HG03097 (cell line): ENCODE data around the gene CNGA1.
"Not testable (repeated sequence)": the region's sequence is repeated elsewhere in the genome, so short reads cannot be mapped to it uniquely, and the experiment has no call there.

ENCODE experiments used
- ATAC-seq: cut with Tn5 transposase; IDR thresholded peaks from one replicate; pipeline ENCODE4 v1.9.1; 2021; ENCODE audit not compliant: unreplicated experiment, low FRiP score

CNGA1 gene

DNA sequence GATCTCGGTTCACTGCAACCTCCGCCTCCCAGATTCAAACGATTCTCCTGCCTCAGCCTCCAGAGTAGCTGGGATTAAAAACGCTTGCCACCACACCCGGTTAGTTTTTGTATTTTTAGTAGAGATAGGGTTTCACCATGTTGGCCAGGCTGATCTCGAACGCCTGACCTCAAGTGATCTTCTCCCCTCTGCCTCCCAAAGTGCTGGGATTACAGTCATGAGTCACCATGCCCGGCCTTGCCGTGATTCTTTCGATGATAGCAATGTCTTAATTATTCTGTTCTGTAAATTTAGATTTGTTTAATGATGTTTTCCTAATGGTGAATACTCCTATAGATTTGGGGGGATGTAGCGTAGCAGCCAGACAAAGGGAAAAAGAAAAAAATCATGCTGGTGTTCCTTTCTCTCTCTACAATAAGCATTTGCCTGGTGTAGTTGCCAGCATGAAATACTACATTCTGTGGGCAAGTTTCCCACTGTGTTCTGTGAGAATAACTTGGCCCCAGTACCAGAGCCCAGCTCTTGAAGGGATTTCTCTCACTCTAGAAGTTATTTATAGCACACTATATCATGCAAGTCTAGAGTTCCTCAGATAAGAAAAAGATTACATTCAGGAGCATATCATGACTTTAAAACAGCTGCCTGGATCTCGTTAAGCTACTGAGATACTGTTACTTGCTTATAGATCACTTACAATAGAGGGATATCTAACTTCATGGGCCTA lies 15.5 kb upstream of the CNGA1 start:
- no peak for ATAC-seq

DNA sequence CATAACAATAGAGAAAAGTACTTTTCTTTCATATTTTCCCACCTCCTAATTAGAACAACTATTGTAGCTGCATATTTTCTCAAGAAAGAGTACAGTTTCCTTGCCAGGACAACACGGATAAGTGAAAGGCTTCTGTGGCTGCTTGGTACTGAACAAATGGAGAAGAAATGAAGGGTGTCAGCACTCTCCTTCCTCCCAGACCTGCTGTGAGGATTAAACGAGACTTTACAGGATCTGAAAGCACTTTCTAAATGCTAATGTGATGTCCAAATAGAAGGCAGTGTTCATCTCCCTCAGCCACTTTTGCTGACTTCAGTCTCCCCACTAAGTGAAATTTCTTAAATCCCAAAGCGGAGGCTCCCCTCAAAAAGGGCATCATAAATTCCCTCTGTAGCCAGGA lies 14.0 kb upstream of the CNGA1 start:
- no peak for ATAC-seq

- ATAC-seq, result no peak
These were observed 12.2 kb upstream of the CNGA1 start for GRCh38 chr4:48028696-48029095.

DNA sequence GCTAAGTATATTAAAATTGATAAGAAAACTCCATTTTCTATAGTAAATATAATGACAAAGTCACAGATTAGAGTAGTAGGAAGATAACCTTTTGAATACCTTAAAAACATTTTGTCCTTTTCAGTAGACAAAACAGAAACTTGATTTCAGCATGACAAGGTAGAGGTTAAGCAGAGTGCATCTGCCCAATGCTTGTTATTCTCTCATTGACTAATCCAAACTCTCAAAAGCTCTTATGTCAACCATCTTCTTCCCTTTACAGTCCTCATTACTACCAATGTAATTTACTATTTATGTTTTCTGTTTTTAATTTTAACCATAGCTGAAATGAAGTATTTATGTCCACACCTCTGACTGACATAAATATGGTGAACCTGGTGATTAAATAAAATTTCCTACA lies 11.2 kb upstream of the CNGA1 start:
- ATAC-seq, result peak; percentile 51

GRCh38 chr4:48025005-48025404 lies 8.5 kb upstream of the CNGA1 start:
- no peak for ATAC-seq

- no peak for ATAC-seq
These were observed 8.0 kb upstream of the CNGA1 start for GRCh38 chr4:48024522-48024921.

DNA sequence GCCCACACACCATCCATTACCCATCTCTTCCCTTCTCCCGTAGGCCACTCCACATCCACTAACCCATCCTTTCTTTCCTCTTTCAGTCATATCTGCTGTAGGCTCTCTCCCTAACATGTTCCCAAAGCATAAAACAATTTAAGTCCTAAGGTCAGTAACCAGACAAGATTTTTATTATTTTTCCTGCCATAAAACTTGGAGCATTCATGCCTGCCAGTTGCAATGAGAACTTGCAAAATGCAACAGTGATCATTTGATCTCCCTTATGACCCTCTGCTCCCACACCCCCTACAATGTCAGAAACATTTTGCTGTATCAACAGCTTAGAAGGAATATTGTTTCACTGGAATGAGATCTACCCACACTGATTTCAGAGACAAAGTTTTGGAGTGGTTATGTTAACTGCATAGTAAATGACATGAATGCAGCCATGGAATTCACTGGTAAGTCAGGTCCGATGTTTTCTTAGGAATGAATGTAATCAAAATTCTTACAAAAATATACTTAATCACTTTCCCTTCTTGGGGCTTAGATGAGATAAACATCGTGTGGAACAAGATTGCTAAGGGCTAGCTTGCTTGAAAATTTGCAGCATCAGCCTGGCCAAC lies 5.8 kb upstream of the CNGA1 start:
- ATAC-seq, result no peak

- ATAC-seq, result no peak
These were observed 4.6 kb upstream of the CNGA1 start for GRCh38 chr4:48021100-48021499.

- ATAC-seq, result no peak
These were observed 1.6 kb upstream of the CNGA1 start for GRCh38 chr4:48018112-48018511.

GRCh38 chr4:48017108-48017571 lies 659 bp upstream of the CNGA1 start:
- ATAC-seq, result no peak

GRCh38 chr4:48015678-48016077 lies 803 bp downstream of the CNGA1 start:
- no peak for ATAC-seq

DNA sequence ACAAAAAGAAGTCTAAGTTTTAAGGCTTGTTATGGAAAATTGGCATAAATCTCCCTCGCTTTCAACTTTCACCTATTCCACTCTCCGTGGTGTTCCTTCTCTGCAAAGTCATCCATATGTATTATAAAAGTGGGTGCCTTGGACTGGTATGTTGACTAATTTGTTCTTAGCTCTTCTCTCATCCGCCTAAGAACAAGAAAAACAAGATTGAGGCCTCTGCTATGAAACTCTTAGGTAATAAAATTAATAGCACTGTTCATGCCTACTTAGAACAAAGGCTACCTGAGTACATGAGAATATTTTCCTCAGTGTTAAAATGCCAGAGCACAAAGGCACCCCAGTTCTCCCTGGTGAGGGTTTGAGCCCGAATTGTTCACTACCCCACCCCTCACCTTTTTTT lies 1.3 kb downstream of the CNGA1 start:
- ATAC-seq, result no peak

DNA sequence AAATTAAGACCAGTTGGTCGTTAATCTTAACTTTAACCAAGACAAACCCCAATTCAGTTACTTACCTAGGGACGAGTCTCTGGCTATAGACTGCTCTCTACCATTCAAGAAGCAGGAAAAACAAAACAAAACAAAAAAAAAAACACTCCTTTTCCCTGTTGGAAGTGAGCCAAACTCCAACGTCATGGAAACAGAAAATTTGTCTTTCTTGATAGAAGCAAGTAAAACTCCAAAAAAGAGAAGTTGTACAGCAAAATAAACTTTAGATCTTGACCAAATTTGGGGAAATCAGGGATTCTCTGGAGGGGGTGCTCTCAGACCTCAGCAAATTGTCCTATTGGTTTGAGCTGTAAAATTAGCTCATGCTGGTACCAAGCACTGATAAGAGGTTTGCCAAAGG lies 3.7 kb downstream of the CNGA1 start:
- no peak for ATAC-seq

DNA sequence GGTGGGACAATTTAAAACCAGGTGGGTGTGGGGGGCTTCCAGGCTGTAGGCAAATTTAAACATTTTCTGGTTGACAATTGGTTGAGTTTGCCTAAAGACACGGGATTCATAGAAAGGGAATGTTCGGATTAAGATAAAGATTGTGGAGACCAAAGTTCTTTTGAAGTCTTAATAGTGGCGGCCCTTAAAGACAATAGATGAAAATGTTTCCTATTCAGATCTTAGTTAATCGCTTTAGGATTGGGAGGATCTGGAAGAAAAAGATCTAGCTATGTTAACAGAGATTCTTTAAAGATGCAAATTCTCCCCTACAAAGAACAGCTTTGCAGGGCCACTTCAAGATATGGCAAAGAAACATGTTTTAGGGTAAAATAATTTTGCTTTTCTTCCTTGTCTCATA lies 4.8 kb downstream of the CNGA1 start:
- ATAC-seq, result no peak

GRCh38 chr4:48010906-48011305 lies 5.6 kb downstream of the CNGA1 start:
- not testable (repeated sequence) for ATAC-seq

DNA sequence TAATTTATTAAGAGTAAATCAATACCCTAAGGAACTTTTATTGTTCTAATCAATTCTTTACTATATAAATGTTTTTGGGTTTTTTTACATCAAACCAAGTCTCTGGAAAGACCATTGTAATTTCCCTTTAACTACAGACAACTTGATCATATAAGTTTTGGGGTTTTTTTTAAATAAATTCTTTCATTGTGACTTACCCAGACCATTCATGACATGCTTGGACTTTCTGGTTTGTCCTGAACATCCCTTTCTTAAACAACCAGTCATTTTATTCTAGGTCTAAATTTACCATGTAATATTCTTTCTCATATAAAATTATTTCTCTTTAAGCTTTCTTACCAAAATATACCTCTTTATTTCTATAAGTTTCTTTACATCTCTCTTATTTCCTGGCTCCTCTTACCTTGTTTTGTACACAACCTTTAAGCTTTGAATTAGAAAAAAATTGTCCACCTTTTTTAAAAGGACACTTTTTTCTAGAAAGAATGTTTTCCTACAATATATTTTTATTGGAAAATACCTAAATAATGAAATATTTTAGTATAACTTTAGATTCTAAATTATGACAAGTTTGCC lies 8.4 kb downstream of the CNGA1 start:
- ATAC-seq, result no peak

DNA sequence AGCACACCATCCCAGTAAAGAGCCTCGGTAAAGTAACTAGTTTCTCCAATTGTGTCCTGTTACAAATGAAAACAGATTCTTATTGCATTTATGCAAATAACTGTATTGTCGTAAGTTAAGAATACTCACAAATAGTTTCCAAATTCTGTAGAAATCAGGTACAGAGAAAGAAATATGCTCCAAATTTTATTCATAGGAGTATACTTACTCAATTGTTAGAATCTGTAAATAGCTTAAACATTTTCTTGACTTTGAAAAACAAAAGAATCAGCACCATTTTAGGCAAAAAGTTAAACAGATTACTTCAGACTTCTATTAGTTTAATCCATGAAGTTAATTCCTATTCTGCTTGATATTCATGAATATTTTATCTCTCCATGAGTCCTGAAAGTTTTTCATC lies 10.7 kb downstream of the CNGA1 start:
- ATAC-seq, result no peak

- ATAC-seq, result not testable (repeated sequence)
These were observed 12.9 kb downstream of the CNGA1 start for GRCh38 chr4:48003568-48003967.

- no peak for ATAC-seq
These were observed 14.2 kb downstream of the CNGA1 start for GRCh38 chr4:48002267-48002666.

- no peak for ATAC-seq
These were observed 20.5 kb downstream of the CNGA1 start for GRCh38 chr4:47996021-47996420.

DNA sequence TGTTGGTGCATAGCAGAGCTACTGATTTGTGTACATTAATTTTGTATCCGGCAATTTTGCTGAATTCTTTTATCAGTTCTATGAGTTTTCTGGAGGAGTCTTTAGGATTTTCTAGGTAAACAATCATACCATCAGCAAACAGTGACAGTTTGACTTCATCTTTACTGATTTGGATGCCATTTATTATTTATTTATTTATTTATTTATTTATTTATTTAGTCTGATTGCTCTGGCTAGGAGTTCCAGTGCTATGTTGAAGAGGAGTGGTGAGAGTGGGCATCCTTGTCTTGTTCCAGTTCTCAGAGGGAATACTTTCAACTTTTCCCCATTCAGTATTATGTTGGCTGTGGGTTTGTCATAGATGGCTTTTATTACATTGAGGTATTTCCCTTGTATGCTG lies 24.0 kb downstream of the CNGA1 start:
- not testable (repeated sequence) for ATAC-seq

- no peak for ATAC-seq
These were observed 26.3 kb downstream of the CNGA1 start for GRCh38 chr4:47990145-47990544.
